NCI-H2081 (cell line): Measurements from ENCODE around the gene IGIP.
A peak's percentile ranks its signal among the peaks of the same experiment; 100 is the strongest.

Experiments
- DNase-seq, 2 experiments: peaks; one replicate each; lab custom pipeline; 2025; lab: John Stamatoyannopoulos, UW

Gene IGIP

DNA sequence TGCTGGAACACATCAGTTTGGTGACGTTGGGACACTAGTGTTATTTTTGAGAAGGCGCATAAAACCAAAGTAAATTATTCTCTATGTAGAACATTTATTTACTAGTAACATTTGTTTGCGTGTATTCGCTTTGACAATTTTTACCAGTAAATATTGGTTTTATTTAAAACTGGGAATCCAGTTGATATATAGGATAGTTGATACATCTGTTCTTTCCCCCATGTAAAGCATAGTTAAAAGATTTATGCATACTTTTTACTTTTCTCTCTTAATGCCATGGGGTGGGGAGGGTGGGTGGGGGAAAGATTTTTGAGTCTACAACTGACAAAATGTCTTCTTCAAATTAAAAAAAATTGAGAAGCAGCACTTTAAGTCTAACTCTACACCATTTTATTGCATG lies at the start of gene IGIP:
Gene IGIP, plus strand, starts transcription at position 301 of the 400 bp plus-strand sequence. CDS start 2,540 bp downstream, outside the sequence.
- DNase-seq, result no peak

DNA sequence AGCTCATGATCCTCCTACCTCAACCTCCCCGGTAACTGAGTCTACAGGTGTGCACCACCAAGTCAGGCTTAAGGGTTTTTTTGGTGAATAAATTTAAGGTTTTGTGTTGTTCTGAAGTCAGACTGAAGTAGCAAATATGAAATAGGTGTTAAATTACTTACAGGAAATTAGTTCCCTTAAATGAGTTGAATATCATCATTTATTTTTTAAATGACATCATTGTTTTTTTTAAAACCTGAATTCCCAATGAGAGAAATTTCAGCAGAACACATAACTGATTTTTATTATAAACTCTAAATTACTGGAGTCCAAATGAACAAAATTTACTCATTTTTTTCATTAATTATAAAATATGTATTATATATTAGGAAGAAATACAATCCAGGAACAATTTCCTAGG lies 49.6 kb upstream of the IGIP start:
- no peak for DNase-seq

DNA sequence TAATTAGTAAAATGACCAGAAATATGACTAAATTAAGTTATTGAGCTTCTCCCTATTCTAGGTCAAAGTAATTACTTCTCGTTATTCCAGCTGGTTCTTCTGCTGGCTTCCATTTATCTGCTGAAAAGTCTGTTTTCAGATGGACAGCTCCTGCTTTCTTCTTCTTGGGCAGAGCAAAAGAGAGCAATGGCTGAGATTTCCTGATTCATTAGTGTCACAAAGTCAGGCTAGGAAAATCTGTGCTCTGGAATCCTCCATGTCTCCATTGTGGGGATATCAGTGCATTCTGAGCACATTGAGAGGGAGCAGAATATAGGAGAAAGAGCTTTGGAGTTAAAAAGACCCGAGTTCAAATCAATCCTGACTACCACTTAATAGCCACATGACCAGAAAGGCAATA lies 48.9 kb upstream of the IGIP start:
- no peak for DNase-seq

DNA sequence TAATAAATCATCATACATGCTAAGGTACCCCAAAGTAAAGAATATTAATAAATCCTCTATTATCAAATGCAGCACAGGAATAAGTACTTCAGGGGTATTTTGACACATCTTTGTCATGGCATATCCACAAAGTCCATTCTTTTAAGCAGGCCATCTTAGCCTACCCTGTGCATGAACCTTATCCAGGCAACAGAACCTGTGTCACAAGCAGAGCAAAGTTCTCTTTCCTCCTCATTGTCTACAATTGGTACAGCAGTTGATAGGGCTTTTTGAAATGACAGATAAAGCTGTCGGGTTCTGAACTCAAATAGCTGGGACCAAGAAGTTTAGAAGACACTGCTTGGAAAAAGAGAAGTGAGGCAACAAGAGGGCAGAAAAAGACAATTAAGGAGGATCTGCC lies 42.6 kb upstream of the IGIP start:
- DNase-seq, result no peak

DNA sequence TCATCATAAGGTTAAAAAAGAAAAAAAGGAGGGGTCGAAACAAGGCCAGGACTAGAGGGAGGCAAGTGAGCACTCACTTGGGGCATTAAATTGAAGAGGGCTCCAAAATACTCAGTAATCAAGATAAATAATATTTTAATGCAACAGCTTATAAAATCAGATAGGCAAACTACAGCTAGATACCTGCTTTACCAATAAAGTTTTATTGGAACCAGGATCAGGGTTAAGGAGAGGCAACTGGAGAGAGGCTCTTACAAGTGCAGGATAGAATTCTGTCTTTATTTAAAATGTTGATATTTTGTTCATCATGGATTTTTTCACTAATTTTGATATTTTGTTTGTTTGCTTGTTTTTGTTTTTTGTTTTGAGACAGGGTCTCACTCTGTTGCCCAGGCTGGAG lies 42.1 kb upstream of the IGIP start:
- DNase-seq, result no peak

DNA sequence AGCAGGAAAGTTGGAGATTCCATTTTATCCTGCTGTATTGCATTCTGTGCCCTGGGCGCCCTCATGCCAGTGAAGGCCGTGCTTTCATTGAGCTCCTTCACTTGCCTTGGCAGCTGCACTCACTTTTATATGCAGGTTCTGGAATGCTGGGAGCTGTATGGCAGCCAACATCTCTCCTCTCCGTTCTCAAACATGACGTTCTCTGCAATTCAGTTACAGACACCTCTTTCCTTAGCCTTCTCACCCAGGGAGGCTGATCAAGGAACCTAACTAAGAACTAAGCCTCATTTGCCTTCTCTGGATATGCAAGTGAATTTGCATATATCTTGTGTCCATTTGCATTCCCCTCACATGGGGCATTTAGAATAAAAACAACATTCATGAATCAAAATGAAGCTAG lies 41.2 kb upstream of the IGIP start:
- DNase-seq, result no peak

DNA sequence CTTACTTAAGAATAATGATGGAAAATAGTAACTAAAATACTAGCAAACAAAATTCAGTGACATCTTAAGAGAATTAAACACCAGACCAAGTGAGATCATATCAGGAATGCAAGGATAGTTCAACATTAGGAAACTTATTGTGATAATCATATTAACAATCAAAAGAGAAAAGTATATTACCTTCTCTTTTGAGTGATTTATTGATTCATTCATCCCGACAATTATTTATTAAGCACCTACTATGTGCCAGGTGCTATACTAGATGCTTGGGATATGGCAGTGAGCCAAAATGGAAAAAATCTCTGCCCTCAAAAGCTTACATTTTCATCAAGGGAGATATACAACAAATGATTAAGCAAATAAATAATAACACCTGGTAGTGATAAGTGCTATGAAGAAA lies 35.5 kb upstream of the IGIP start:
- DNase-seq, result no peak

DNA sequence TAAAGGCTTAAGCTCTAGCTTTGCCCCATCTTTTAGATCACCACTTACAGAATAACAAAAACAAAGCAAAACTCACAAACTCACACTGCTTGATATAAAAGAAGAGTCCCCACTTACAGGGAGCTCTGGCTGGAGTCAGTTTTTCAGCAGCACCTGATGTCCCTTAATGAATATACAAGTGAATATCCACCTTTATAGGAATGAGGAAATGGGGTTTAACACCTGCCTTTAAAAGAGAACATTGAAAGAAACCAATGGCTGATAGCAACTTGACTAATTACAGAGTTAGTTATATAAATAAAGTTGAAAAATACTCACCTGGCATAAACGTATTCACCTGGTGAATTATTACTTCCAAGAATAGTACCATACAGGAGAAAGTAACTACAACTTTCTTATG lies 32.6 kb upstream of the IGIP start:
- DNase-seq, result no peak

DNA sequence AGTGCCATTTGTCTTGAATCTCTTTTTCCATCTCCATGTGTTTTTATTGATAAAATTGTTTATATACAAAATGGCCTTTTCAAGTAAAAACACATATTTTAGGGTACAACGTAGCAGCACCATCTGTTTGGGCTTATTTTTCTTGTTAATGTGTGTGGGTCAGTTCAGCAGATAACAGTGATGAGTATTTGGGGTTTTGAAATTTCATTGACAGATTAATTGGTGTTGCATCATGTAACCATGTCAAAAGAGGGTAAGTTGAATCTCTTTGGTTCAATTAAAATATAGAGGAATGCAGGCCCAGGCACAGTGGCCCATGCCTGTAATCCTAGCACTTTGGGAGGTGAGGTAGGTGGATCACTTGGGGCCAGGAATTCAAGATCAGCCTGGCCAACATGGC lies 31.9 kb upstream of the IGIP start:
- DNase-seq, result no peak

DNA sequence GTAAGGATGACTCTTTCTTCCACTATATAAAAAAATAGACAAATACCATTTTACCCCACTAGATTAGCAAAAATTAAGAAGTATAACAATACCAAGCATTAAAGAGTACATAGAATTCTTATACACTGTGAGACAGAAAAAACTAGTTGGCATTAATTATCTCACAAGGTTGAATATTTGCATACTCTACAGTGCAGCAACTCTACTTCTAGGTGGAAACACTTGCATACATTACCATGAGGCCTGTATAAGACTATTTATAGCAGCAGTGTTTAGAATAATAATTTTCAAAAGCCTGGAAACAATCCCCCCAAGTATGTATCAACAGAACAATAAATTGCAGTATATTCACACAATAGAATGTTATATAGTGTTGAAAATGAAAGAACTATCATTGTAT lies 30.8 kb upstream of the IGIP start:
- DNase-seq, result no peak

DNA sequence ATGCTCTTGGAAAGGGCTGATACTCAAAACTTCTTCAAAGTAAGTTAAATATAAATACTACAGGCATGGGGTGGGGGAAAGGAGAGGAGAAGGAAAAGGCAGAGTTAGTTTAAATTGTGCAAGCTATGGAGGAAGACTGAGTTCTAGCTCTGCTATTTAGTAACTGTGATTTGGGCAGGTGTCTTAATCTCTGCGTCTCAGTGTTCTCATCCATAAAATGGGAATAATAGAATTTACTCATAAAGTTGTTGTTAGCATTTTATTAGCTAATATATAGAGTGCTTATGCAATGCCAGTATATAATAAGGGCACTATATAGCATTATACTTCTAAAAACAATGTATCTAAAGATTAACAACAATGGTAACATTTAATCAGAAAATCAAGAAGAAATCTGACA lies 24.6 kb upstream of the IGIP start:
- no peak for DNase-seq

DNA sequence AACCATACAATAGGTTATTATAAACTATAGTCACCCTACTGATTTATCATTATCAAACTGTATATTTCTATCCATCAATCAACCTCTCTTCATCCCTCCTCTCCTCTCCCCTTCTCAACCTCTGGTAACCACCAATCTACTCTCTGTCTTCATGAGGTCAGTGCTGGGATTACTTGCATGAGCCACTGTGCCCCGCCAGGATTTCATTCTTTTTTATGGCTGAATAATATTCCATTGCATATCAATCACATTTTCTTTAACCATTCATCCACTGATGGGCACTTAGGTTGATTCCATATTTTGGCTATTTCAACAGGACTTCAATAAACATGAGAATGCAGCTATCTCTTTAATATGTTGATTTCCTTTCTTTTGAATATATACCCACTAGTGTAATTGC lies 22.6 kb upstream of the IGIP start:
- no peak for DNase-seq

DNA sequence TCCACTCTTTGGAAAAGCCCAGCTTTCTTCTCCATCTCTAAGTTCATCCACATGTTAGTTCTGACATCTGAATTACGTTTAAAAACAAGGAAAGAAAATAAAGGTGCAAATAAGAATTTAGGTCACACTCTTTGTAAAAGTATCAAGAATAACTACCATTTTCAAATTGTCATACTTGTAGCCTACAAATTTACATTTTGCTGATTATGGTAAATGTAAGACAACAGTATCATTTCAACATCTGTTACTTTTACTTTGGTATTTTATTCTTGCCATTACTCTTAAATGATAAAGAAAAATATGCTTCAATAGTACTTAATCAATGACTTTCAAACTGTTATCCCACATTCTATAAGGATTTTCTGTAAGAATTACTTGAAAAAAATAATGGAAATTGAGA lies 21.6 kb upstream of the IGIP start:
- DNase-seq, result no peak

DNA sequence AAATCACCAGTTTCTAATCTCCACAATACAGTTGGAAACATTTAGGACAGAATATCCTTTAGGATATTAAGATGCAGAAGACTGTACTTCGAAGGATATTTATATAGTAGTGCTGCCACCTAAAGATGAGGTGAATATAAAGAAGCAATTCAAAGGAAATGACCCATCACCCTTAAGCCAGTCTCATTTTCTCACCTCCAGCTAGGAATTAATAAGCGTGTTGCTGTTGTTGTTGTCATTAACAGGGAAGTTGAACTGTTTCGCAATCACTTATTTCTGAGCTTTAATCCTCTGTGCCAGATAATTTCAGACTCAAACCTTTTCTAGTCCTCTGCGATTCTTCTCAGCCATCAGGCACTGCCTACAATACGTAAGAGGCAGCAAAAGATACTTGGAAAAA lies 19.6 kb upstream of the IGIP start:
- no peak for DNase-seq

DNA sequence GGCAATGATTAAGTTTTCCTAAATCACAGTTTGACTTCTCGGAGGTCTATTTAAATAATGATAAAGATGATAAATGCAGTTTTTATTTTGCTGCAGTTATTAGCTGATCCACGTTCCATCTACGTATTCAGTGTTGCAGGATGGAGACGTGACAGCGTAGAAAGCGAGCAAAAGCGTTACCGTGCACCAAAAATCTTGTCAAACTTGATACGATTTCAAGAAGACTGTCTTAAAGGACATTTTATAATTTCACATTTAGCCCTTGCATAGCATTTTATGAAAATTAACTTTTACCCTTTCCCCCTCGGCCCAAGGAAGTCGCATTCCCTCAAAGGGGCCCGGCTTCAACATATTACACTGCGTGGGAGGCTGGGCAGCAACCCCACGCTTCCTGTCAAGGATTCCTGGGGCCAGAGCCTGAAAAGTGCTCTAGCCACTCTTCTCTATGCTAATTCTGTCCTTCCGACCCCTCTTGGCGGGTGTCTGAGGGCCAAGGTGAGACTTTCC lies 18.9 kb upstream of the IGIP start:
- no peak for DNase-seq

DNA sequence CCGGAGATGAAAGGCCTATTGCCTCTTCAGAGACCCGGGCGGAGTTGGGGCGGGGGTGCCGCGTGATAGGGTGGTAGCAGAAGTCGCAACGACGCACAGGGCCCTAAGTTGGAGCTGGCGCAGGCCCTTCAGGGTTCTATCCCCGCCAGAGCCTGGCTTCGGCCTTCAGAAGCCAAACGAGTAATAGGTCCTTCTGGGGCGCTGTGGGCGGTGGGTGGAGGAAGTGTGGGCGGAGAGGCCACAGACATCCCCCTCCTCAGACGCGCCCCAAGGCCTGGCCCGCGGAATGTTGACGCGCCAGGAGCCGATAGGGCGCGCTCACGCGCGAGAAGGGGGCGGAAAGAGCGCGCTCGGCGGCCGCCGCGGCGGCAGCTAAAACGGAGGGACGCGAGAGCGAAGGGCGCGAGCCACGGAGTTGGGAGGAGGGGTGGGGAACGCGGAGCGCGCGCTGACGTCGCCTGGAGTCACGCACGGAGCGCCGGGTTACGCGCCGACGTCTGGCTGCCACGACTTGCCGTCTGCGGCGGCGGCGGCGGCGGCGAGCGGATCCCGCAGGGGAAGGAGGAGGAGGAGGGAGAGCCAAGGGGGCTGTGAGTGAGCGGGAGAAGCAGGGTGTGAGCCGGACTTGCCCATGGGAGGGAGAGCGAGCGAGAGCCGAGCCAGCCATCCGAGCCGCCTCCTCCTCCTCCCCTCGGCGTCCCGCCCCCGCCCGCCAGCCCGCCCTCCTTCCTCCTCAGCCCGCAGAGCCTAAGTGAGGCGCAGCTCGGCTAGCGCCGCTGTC lies 18.2 kb upstream of the IGIP start:
- DNase-seq, result peak; percentile 83 to 87

DNA sequence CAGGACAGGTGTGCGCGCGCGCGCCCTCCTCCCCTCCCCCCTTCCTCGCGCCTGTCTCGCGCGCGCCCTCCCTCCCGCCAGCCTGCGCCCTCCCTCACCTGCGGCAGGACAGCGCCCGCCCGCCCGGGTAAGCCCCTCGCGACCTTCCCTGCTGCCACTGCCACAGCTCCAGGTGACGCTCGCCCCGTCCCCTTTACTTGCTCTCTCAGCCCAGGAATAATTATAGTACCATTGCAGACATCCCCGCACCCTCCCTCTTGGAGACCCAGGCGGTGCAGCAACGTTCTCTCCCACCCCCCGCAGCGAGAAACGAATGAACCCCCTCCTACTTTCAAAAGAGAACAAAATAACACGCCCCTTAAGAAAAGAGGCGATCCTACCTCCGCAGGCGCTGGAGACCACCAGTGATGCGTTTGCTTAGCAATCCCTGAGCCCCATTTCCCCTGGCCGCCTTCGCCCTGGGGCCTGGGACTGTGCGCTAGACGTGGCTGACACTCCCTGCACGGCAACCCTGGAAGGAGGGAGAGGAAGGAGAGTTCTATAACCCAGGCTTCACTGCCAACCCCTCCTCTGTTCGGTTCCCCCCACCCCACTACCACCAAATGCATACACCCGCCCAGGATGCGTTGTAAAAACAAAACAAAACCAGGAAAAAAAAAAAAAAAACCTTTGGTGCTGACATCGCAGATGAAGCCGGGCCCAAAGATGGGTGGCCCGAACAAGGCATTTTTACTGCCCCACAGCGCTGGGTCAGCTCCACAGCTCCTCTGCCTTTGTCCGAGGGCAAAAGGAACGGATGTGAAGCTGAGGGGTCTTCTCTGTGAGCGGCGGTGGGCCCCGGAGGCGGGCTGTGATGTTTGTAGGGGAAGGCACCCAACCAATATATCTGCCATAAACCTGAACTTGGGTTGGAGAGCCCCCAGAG lies 17.4 kb upstream of the IGIP start:
- DNase-seq, result peak in 1 of 2 experiments; percentile 46

DNA sequence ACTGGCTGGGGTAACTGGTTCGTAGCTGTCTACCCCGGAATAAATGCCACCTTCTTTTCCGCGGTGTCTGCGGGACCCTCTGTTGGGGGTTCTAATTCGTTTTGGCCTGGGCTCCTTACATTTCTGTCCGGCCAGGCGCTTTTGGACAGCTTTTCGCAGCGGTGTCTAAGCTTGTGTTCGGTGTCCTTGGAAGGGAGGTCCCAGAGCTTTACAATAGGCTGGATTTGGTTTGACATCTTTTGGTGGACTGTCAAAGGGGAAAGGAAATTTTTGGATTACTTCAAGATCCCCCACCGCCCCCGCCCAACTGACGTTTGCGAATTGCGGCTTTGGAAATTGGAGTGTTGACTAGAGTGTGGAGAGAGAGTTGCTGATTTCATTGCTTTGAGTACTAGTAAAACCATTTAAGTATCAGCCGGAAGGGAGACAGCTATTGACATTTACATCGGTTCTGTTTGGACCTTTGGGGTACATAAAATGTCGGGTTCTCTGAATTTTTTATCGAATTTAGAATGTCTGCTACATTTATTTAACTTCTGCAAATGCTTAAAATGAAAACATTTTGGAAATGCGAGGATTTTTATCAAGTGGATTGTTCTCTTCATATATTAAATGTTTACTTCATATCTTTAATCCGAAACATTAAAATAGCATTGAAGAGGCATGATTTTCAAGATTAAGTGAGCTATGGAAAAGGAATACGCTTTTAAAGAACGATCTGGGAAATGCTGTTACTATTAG lies 16.5 kb upstream of the IGIP start:
- DNase-seq, result no peak

DNA sequence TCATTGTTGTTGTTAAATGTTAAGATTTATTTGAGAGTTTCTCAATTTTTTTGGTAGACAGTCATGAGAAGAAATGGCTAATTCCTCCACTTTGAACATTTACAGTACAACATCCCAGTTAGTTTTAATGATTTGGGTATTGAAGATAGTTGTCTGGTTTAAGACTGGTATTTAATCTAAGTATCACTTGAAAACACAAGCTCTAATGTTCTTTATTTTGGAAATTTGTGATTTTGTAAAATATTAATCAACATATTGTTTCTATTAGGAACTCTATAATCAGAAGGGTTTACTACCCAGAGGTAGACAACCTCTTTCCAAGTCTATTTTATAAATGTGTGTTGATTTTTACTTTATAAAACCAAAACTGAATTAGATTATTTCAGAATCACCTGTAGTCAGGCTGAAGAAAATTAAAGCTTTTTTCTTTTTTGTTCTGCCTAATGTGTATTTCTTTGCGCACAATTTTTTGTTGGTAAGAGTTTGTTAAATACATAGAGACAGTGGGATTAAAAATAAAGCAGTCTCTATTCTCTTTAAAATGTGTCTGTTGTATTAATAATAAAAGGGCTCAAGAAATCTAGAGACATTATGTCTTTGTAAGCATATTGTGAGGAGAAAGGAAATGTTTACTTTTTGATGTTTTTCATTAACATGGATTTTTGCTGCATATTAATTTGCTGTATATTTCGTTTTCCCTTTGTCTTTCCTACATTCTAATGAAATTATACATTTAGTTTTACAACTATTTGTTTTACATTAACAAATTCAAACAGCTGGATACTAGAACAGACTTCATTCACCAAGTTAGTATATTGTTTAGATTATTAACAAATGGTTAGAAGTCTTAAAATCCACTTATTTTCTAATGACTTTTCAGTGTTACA lies 15.7 kb upstream of the IGIP start:
- DNase-seq, result no peak

DNA sequence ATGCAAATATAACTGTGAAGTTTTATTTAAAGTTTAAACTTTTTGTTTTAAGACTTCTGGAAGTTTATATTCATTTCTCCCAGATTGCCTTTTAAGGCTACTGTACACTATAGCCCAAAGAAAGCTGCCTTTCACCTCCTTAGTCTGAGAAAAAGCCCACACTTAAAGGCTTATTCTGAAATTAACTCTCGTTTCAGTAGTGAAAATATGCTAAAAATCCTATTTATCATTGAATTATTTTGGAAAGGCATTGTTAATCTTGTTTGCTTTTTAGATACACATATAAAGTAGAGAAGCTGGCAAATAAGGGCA lies 15.1 kb upstream of the IGIP start:
- no peak for DNase-seq

DNA sequence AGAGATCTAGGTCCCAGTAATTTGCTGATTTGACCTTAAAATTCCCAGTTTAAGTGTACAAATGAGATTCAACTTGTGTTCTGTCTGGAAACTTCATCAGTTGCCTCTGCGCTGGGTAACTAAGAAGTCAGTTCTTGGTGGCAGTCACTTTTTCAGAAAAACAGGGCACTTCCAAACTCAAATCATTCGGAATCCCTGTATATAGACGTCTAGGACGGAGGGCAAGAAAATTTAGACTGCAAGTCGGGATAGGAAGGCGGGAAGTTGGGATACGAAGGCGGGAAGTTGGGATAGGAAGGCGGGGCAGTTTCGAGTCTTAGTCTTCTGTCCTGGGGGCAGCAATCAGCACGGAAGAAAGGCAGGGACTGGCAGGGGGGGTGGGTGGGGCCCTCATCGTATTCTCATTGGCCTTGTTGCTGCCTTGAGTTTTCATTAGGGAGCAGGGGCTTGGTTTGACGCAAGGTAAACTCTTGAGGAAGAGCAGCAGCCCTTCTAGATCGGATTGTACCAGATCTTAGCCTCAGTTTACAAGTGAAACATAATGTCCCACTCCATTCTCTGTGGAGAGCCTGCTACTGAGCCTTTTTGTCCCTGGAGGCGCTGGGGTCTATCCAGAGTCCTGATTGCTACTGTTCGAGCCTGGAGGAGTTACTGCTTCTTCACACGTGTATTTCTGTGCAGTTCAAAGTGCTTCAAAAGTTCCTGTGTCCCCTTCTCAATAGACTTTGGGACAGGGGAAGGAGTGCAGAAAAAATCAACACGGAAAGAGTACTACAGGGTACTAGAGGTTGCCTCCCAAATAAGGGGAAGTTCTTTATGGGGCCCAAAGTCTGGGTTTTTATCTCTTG lies 14.5 kb upstream of the IGIP start:
- DNase-seq, result no peak
